NCI-H460 (cell line): ENCODE results near the gene GRAMD2B. TPM values are rescaled to one million over a fixed set of nuclear protein-coding genes. Genes with fewer than 3 reads are reported as not detected.
"Not testable (repeated sequence)": the region's sequence is repeated elsewhere in the genome, so short reads cannot be mapped to it uniquely, and the experiment has no call there.

Experiments used
- DNase-seq: peaks from one replicate; pipeline ENCODE4 v3.0.0-alpha.2; 2016; ENCODE audit warnings: low read depth; ENCODE audit errors: extremely low read depth
- total RNA-seq: library from RNA; depleted of rRNA; stranded (reverse); fragments of >200 nt; shearing (Covaris generic); gene quantifications from 2 replicates; pipeline ENCODE4 v1.2.3, GENCODE V29; 2014

The GRAMD2B gene
- total RNA-seq, 1 experiment from 2014 or later, result not detected

- DNase-seq, result no peak
These were observed 25.5 kb downstream of the GRAMD2B start for GRCh38 chr5:126448720-126449119.

DNA sequence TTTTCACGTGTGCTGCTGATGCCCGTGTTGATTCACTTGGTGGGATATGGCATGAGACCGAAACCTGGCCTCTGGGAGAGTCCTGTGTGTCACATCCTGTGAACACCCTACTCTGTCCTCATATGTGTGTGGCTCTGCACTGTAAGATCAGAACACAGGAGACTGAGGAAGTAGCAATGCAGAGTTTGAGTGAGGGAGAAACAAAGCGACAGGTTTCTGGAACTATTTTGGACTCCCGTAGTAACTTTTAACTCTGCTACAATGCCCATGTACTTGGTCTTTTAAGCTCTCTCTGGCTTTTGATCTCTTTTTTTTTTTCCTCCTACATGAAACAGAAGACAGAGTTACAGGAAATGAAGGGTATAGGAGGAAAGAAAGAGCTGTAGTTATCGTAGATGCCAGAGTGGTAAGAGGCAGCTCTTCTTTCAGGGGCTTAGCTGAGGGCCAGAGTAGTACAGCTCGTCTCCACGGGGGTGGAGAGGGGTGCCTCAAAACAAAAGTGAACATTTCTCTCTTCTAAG, 26.6 kb downstream of the GRAMD2B start:
- no peak for DNase-seq

DNA sequence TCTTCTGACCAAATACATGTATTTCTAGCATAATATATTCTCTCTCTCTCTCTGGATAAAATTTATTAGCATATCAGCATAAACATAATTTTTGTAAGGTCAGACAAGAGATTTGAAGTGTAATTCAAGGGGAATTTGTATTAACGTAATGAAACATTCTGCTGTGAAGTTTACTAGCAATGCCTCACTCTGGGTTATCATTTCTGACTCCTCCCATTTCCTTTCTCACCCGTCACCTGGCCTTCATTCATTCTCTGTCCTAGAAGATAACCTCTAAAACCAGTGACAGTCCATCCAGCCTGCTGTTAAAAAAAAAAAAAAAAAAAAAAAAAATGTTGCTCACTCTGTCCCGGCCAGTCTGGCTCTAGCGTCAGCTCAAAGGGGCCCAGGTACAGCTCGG, 27.1 kb downstream of the GRAMD2B start:
- DNase-seq, result no peak

GRCh38 chr5:126450907-126451306, 27.7 kb downstream of the GRAMD2B start:
- no peak for DNase-seq

GRCh38 chr5:126452477-126452876, 29.3 kb downstream of the GRAMD2B start:
- DNase-seq, result no peak

- DNase-seq, result no peak
These were observed 30.9 kb downstream of the GRAMD2B start for GRCh38 chr5:126454081-126454480.

GRCh38 chr5:126454535-126454934, 31.3 kb downstream of the GRAMD2B start:
- DNase-seq, result no peak

DNA sequence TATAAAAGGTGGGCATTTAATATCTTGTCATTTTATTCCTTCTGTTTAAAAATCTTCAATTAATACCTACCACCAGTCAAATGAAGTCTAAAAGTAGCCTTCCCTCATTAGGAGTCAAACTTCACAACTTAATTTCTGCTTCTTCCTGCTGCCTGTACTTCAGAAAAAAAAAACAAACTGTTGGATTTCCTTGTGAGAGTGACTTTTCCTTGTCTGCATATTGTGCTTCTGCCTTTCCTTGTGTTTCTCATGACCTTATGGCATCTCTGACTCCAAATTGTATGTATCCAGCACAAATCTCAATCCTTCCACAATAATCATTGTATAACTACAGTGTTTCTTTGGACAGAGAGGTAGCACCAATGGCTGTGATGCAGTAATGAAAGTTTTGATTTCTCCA, 32.1 kb downstream of the GRAMD2B start:
- no peak for DNase-seq

DNA sequence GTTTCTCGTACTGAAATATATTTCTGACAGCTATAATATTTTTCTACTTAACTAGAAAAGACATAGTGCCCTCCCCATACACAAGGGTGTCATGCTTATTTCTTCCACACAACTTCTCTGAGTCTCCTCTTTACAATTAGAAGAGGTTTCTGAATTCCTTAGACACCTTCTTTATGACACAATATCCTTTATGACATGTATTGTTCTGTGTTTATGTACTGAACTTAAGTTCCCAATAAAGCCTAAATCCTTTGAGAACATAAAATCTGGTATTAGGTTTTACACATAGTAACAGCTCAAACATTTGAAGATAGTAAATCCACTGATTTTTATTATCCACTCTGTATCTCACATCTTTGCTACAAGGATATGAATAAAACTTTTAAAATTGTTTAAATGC, 32.5 kb downstream of the GRAMD2B start:
- DNase-seq, result no peak

DNA sequence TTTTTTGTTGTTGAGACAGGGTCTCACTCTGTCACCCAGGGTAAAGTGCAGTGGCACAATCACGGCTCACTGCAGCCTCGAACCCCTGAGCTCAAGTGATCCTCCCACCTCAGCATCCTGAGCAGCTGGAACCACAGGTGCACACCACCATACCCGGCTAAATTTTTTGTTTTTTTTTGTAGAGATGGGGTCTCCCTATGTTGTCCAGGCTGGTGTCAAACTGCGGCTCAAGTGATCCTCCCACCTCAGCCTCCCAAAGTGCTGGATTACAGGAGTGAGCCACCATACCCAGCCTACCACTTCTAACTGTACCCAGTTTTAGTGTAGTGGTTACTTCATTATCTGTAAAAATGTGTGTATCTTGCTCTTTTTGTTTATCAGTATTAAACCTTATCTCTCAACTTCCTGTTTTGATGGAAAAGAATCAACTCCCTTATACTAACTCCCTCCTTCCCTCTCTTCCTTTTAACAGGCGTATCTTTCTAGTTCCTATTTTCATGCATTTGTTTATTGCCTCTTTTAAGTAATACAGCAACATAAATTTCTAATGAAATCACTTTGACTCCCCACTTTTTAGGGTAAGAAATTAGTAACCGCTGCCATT, 33.1 kb downstream of the GRAMD2B start:
- no peak for DNase-seq

GRCh38 chr5:126460459-126460858, 37.2 kb downstream of the GRAMD2B start:
- DNase-seq, result no peak

- no peak for DNase-seq
These were observed 37.8 kb downstream of the GRAMD2B start for GRCh38 chr5:126460977-126461376.

DNA sequence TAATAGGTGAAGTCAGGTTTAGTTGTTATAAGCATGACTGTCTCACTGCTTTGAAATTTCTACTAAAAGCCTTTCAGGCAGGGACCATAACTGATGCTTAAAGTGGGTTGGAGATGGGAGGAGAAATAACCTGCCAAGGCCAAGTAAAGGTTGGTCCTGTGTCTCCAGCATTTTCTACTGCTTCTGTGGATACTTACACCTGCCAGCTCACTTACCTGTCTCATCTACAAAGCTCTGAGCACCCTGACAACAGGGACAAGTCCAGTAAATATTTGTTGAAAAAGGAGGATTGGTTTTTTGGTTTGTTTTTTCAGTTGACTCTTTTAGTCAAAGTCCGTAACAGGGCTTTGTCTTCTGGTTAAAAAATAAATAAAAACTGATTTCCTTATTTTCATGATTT, 38.6 kb downstream of the GRAMD2B start:
- no peak for DNase-seq

DNA sequence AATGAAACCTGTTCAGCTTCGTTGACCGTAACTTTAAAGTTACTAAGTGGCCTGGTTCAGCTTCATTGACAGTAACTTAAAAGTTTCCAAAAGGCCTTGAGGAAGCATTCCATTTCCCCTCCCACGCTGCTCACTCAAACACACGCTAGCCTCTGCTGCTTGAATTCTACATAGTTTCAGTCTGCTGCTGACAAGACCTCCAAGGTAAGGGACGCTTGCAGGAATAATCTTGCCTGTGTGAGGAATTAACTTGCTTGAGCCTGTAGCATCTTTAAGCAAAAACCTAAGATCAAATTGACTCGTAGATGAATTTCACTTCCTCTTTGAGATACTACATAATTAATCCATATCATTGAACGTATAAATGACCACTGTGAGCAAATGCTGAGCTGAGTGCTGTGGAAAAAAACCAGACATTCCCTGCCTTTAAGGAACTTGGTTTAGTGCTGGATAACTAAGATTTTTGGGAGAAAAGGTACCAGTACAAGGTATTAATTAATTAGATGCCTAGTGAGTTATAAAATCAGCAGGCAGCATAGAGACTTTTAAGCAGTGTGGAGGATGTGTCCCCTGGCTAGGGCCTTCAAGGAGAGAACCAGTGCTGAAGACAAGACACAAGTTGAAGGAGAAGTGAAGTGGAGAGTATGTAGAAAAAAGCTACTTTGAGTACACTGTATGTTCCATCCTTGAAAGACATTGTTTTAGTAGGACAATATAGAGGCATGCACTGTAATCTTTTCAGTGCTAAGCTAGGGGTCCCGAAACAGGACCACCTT, 39.2 kb downstream of the GRAMD2B start:
- DNase-seq, result no peak

DNA sequence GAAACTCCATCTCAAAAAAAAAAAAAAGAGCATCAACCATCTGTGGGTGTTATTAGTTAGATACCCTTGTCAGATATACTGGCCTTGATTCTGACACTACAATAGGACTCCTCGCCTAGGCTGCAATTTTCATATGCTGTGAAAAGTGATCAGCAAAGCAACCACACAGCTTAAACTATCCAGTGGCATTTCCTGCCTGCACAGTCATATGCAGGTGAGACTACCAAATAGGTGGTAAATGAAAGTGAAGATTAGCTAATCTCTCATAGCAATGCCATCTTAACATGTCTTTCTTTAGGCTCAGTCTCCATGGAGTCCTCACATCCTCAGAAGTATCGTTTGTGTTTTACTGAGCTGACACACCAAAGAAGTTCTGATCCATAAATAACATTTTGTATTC, 40.8 kb downstream of the GRAMD2B start:
- DNase-seq, result no peak

DNA sequence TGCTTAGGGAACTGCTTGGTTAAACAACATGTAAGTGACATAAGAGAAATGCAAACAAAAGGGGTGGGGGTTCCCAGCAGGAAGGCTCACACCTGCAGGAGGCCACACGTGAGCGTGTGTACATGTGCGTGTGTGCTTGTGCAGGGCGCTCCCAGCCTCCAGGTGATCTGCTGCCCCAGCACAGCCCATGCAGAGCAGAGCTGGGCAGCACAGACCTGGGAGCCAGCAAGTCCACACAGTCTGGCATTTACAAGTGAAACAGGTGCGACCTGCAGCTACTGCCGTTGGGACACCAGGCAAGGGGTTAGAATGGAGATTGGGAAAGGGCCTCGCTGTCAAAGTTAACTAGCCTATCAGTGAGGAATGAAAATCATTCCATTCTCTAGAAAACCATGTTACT, 41.8 kb downstream of the GRAMD2B start:
- no peak for DNase-seq

DNA sequence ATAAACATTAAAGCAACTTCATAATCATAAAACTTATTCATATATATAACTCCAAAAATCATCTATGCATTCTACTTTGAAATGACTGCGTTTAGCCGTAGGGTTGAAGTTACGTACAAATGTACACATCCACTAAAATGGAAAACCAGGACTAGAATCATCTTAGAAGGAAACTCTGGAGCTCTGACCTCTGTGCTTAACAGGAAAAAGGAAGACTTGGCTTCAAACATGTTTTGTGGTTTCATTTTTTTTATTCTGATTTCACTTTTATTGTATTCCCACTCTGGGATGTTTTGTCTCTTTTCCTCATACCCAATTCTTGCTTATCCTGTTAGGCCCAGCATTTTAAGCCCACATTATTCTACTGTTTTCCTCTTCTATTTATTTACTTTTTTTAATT, 44.9 kb downstream of the GRAMD2B start:
- DNase-seq, result no peak

DNA sequence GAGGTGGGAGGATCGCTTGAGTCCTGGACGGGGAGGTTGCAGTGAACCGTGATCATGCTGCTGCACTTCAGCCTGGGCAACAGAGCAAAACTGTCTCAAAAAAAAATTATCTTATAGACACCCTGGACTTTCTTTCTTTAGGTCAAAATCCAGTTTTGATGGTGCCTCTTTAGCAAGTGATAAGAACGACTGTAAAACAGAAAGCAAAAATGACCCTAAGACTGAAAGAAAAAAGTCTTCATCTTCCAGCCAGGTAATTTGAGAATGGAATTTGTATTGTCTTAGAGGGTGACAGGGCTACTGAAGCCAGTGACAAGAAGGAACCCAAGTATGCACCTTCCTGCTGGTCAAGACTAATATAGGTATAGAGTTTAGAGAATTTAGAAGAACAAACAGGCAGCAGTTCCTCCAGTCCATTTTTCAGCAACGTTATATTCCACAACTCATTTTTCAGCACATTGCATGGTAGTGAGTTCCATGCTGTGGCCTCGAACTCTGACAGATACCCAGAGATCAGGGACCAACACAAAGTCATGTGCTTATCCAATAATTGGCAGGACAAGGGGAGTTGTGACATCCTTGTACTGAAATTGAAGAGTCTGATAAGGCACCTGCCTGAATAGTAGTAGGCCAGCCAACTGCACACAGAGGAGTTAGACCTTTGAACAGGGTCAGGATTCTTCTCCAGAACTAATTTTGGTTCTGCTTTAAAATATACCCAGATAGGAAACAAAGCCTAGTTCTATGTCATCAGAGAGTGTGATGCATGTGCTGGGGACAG, 46.5 kb downstream of the GRAMD2B start:
- no peak for DNase-seq

- not testable (repeated sequence) for DNase-seq
These were observed 47.3 kb downstream of the GRAMD2B start for GRCh38 chr5:126470529-126470928.

- no peak for DNase-seq
These were observed 48.0 kb downstream of the GRAMD2B start for GRCh38 chr5:126471247-126471646.

DNA sequence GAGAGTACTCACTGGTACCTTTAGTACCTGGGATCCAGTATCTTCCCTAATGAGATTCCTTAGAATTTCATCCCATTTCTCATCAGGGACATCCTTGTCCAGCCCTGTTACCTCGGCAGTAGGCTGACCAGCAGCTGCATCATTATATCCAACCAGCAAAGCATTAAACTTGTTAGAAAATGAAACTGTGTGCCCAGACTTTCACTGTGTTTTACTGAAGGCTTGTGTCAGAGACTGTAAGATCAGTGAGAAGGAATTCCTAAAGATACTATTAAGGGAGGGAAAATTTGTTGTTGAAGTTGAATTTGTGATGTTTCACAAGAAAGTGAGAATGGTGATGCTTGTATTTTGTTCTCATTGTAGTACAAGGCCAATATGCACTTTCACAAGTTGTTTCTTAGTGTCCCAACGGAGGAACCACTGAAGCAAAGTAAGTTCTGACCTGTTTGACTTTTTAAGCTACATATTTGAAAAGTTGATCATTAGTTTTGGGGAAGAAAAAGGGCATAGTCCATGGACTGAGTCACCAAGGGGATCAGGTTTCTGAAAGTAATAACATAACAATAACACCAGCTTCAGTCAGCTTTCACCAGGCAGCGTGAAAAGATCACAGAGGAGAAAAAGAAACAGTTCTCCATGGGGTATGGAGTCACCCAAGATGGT, 48.8 kb downstream of the GRAMD2B start:
- DNase-seq, result no peak
